GM18951 (cell line): ENCODE measurements around the gene ZHX3.

Source experiments
- POLR2A ChIP-seq: IDR thresholded peaks from 4 replicates; pipeline ENCODE4 v1.6.1; 2011; ENCODE audit warnings: mild to moderate bottlenecking; ENCODE audit not compliant: insufficient read length, insufficient read depth; ENCODE audit errors: extremely low read depth
- in situ Hi-C: fragments of 300-500 bp; cut with MboI; formaldehyde crosslinking; loops from one replicate; pipeline ENCODE4 v1.12.0; 2022; ENCODE audit warnings: low sequenced_read_pairs, mixed read lengths, inconsistent platforms; ENCODE audit not compliant: unreplicated experiment

The ZHX3 gene

DNA sequence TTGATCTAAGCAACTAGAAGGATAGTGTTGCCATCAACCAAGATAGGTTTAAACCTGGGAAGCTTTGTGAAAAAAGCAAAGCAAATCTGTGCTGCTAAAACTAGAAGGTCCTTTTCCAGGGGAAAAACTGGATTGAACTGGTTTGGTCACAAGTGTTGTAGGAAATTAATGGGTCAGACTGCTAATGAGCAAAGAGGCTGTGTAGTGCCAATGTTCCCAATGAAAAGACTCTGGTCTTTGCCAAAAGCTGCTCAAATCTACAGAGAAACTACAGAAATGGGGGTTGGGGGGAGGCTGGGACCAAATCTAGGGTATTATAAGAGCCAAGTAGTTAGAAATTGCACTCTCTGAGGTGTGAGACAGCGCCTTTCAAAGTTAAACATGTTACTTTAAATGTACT lies 95.2 kb downstream of the ZHX3 start:
- in situ Hi-C loops: no loop called here
- no peak for TF ChIP-seq POLR2A

DNA sequence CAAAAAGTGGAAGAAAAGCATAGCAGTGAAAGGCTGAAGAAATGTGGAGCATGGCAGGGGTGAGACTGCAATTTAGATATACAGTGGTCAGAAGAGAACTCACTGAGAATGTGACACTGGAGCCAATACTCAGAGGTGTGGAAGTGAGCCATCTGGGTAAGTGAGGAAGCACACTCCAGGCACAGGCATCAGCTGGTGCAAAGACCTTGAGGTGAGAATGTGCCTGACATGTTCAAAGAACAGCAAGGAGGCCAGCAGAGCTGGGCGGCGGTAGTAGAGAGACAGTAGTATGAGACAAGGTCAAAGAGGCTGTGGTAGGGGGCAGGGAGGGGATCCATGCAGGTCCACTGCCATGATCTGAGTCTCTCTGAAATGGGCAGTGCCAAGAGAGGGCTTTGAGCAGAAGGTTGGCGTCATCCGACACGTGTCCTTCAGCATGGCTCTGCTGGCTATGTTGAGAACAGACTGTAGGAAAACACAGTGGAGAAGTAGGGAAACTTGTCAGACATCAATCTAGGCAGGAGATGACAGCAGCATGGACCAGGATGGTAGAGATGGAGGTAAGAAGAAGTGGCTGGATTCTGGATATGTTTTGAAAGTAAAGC lies 95.8 kb downstream of the ZHX3 start:
- in situ Hi-C loops: no loop called here
- TF ChIP-seq POLR2A: no peak

DNA sequence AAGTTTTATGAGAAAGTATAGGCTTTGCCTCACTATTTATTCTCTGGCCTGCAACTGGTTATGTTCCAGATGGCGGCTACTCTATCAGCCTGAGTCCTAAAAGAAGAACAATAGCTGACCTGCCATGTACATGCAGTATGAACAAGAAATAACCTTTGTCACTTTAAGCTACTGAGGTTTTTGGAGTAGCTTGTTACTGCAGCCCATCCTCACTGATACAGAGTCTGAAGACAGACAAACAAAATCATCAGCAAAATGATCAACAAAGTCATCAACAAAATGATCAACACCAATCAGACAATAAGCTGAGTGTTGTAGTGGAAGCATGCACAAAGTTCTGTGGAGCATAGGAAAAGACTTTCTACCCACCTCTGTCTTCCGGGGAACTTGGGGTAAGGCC lies 97.7 kb downstream of the ZHX3 start:
- in situ Hi-C loops: no loop called here
- TF ChIP-seq POLR2A: no peak

GRCh38 chr20:41218466-41218865 lies 99.1 kb downstream of the ZHX3 start:
- TF ChIP-seq POLR2A: no peak
- in situ Hi-C loops: no loop called here

GRCh38 chr20:41217422-41217821 lies 100.1 kb downstream of the ZHX3 start:
- in situ Hi-C loops: no loop called here
- TF ChIP-seq POLR2A: no peak

DNA sequence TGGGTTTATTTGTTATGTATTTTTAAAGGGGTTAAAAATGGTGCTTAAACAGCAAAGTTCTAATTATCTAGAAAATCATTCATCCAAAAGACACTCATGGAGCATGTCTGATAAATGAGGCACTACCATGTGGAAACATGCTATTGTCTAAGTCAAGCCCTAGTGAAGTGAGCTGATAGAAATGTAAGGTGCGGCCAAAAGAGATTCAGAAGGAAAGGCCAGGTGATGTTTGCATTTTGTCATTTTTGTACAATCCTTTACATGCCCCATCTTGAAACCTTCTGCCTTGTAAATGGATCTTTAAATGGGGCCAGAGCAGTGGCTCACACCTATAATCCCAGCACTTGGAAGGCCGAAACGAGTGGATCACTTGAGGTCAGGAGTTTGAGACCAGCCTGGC lies 102.9 kb downstream of the ZHX3 start:
- in situ Hi-C loops: no loop called here
- no peak for TF ChIP-seq POLR2A

- in situ Hi-C loops: no loop called here
These were observed 103.3 kb downstream of the ZHX3 start for GRCh38 chr20:41214202-41214601.

GRCh38 chr20:41213150-41213820 lies 104.2 kb downstream of the ZHX3 start:
- in situ Hi-C loops: no loop called here
- no peak for TF ChIP-seq POLR2A

More at GRCh38 chr20:41214202-41214601, 103.3 kb downstream of the ZHX3 start:
- no peak for TF ChIP-seq POLR2A

DNA sequence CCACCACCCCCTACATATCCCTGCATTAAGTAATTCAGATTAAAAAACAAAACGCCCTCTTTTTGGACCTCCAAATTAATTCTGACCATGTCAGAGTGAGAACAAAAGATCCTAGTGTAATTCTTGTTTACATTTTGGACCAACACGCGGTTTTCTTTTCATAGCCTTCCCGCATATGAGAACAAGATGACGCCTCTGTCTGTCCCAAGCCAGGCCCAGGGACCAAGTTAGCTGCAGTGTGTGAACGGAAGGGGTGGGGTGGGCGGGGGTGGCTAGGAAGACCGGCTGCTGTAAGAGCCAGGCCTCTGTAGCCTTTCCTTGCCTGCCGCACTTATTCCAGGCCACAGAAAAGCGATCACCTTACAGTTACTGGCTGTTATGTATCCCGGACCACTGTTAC lies 112.2 kb downstream of the ZHX3 start:
- TF ChIP-seq POLR2A: no peak
- in situ Hi-C loops: no loop called here

GRCh38 chr20:41204304-41205265 lies 112.9 kb downstream of the ZHX3 start:
- in situ Hi-C loops: no loop called here
- no peak for TF ChIP-seq POLR2A

DNA sequence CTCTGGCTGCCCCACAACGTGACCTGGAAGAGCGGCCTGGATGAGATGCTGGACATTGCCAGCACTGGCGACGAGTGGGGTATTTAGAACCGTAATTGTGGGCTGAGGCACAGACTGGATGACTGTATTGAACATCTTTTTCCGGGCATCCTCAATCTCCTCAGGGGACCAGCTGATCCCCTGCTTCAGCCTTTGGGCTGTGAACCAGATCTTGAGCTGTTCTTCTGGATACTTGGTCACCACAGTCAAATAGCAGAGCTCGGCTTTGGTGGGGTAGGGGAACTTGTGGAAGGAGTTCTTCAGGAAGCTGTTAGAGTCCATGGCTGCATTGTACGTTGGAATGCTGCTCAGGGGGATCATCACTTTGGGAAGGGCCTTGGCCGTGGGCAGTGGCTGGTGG lies 113.9 kb downstream of the ZHX3 start:
- in situ Hi-C loops: no loop called here
- TF ChIP-seq POLR2A: no peak

- no peak for TF ChIP-seq POLR2A
- in situ Hi-C loops: no loop called here
These were observed 115.1 kb downstream of the ZHX3 start for GRCh38 chr20:41202426-41202825.

DNA sequence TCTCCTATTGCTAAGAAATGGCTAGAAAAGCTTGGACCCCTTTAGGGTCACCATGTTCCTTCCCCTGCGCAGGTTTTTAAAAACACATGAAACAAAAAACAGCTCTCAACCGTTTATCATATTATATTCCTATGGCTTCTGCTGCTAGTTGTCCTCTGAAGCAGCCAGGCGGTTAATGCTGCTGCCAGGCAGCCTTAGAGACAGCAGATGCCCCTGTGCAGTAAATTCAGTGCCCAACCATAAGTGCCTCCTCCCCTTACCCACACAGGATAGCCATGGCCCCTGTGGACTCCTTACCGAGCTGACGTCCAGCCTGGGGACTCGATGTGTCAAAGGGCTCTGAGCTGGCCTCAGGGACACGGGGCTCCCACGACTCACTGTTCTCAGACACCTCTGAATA lies 115.8 kb downstream of the ZHX3 start:
- in situ Hi-C loops: no loop called here
- no peak for TF ChIP-seq POLR2A
